IPS-NIHi7 (cell line): ENCODE results near the gene FGR.

Experiments
- DNase-seq: peaks from one replicate; pipeline ENCODE4 v3.0.0; 2012; ENCODE audit warnings: mixed read lengths; ENCODE audit errors: extremely low spot score

Gene FGR

GRCh38 chr1:27617420-27617819 is 17.6 kb downstream of the FGR start:
- DNase-seq = no peak

GRCh38 chr1:27616441-27616840 is 18.5 kb downstream of the FGR start:
- DNase-seq = no peak

- no peak for DNase-seq
Measured at GRCh38 chr1:27615346-27616192, 19.4 kb downstream of the FGR start.

- peak; percentile 87 for DNase-seq
Measured at GRCh38 chr1:27614625-27615344, 20.2 kb downstream of the FGR start.

GRCh38 chr1:27614043-27614624 is 20.9 kb downstream of the FGR start:
- DNase-seq = no peak

GRCh38 chr1:27612718-27613117 is 22.3 kb downstream of the FGR start:
- DNase-seq = no peak

GRCh38 chr1:27611450-27611849 is 23.5 kb downstream of the FGR start:
- no peak for DNase-seq

GRCh38 chr1:27609618-27610240 is 25.3 kb downstream of the FGR start:
- no peak for DNase-seq

- DNase-seq = no peak
Measured at GRCh38 chr1:27609210-27609555, 25.8 kb downstream of the FGR start.

- DNase-seq = peak; percentile 70
Measured at GRCh38 chr1:27607239-27607804, 27.7 kb downstream of the FGR start.

- DNase-seq = no peak
Measured at GRCh38 chr1:27606708-27607238, 28.2 kb downstream of the FGR start.

GRCh38 chr1:27605796-27606707 is 28.9 kb downstream of the FGR start:
- no peak for DNase-seq

GRCh38 chr1:27605300-27605766 is 29.7 kb downstream of the FGR start:
- no peak for DNase-seq

GRCh38 chr1:27604579-27605299 is 30.2 kb downstream of the FGR start:
- no peak for DNase-seq

GRCh38 chr1:27603681-27604578 is 31.1 kb downstream of the FGR start, which contains the start of gene AHDC1:
AHDC1 (minus strand) TSS chr1:27604144; CDS start chr1:27552115, 52,029 bp downstream.
- DNase-seq = peak; percentile 82

- DNase-seq = no peak
Measured at GRCh38 chr1:27603309-27603680, 31.7 kb downstream of the FGR start.

GRCh38 chr1:27602462-27603308 is 32.3 kb downstream of the FGR start:
- DNase-seq = peak; percentile 57
